Muscle layer of colon (tissue), 2 donors: ENCODE data around the gene SPHK2.
A peak's percentile ranks its signal among the peaks of the same experiment; 100 is the strongest.

Source experiments
- H3K27ac ChIP-seq: one replicate; pipeline ENCODE4 v1.7.0; 2013; ENCODE audit warnings: low read depth, mild to moderate bottlenecking, low read length, moderate library complexity
- H3K27me3 ChIP-seq, 2 donors: one replicate each; pipeline ENCODE4 v1.7.0; 2013; ENCODE audit warnings: low read length in 2 of 2, mild to moderate bottlenecking in 2 of 2; ENCODE audit not compliant: insufficient read depth in 2 of 2, control insufficient read depth in 1 of 2
- H3K36me3 ChIP-seq: one replicate; pipeline ENCODE4 v1.7.0; 2013; ENCODE audit warnings: mild to moderate bottlenecking, low read length; ENCODE audit not compliant: insufficient read depth
- H3K4me1 ChIP-seq: one replicate; pipeline ENCODE4 v1.7.0; 2013; ENCODE audit warnings: mild to moderate bottlenecking, low read length; ENCODE audit not compliant: insufficient read depth
- H3K4me3 ChIP-seq, 2 donors: one replicate each; pipeline ENCODE4 v1.7.0; 2013; ENCODE audit warnings: low read length in 2 of 2, low read depth in 1 of 2, mild to moderate bottlenecking in 1 of 2, moderate library complexity in 1 of 2
- H3K9ac ChIP-seq: one replicate; pipeline ENCODE4 v1.7.0; 2013; ENCODE audit warnings: low read length
- H3K9me3 ChIP-seq: one replicate; pipeline ENCODE4 v1.7.0; 2013; ENCODE audit warnings: mild to moderate bottlenecking, low read length
- donor health status: abdominal sarcoma.
- donor health status: Adenocarcinoma of cecum.

SPHK2 gene

DNA sequence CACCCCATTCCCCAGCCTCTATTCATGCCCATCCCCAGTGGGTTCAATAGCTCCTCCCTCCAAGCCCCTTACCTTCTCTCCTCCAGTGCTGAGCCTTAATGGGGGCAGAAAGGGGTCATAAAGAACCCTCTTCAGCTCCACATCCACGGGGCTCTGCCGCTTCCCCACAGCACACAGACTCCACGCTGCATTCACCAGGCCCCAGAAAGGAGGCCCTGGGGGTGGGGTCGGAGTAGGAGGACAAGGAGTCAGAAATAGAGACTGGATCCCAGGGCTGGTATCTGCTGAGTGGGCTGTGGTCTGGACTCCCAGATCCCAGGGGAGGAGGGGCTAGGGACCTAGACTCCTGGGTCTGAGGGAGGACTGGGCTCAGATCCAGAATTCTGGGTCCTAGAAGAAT lies 25.0 kb downstream of the SPHK2 start:
- peak overlapping the region in 1 of 2 donors; percentile 86 for H3K4me3 ChIP-seq
- H3K27me3 ChIP-seq = no peaks in the 10 kb centered on the region
- no peak overlapping the region for H3K27ac ChIP-seq
- no peaks in the 10 kb centered on the region for H3K36me3 ChIP-seq
- H3K9ac ChIP-seq = no peak overlapping the region
- H3K4me1 ChIP-seq = peaks cover 21% of the 10 kb centered on the region
- no peaks in the 10 kb centered on the region for H3K9me3 ChIP-seq

GRCh38 chr19:48644839-48645619 lies 25.7 kb downstream of the SPHK2 start:
- Histone ChIP-seq H3K27me3 (no peaks in the 10 kb centered on the region), H3K9ac (peak overlapping the region; percentile 82), H3K27ac (peak overlapping the region; percentile 89)

GRCh38 chr19:48645620-48646000 lies 26.3 kb downstream of the SPHK2 start:
- Histone ChIP-seq H3K36me3 (no peaks in the 10 kb centered on the region), H3K9ac (peak overlapping the region; percentile 82), H3K4me1 (peaks cover 21% of the 10 kb centered on the region), H3K4me3 (peak overlapping the region; percentile 66 to 86), H3K9me3 (no peaks in the 10 kb centered on the region), H3K27me3 (no peaks in the 10 kb centered on the region), H3K27ac (peak overlapping the region; percentile 89)

More at GRCh38 chr19:48644839-48645619, 25.7 kb downstream of the SPHK2 start:
- Histone ChIP-seq H3K4me1 (peaks cover 21% of the 10 kb centered on the region), H3K36me3 (no peaks in the 10 kb centered on the region), H3K9me3 (no peaks in the 10 kb centered on the region), H3K4me3 (peak overlapping the region; percentile 66 to 86)

DNA sequence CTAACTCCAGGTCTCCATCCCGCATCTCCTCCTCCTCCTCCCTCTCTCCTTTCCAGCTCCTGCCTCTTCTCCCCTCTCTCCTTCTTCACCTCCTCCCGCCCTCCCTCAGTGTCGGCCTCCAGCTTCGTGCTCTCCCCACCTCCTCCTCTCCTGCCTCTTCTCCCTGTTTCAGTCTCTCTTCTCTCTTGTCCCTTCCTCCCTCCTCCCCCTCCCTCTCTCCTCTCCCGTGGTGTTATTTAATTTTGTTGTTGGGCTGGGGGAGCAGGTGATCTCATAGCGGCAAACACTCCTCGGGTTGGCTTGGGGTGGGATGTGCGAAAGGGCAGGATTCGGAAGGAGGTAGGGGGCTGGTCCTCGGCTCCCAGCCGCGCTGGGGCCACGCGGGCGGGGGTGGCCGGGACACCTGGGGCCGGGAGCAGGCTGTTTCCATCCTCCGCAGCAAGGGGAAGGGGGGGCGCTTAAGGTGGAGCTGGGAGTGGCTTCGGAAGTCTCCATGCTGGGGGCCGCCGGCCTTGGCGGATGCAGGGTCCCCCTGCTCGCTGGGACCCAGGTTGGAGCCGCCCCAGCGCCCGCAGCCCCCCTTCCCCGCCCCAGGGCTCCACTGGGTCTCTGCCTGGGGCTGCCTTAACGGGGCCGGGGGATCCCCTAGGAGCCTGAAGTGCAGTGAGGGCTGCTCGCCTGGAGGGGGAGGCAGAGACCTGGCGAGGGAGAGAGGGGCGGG lies 26.9 kb downstream of the SPHK2 start, which contains the start of gene CA11:
TSS of gene CA11 (minus strand) at position 187 of the 721 bp plus-strand sequence. CDS start 555 bp downstream, outside the sequence.
- H3K27ac ChIP-seq = peak within 1 kb of the TSS; percentile 89
- H3K9me3 ChIP-seq = no peaks in the 10 kb centered on the region
- H3K27me3 ChIP-seq = no peaks in the 10 kb centered on the region
- peak within 1 kb of the TSS; percentile 82 for H3K9ac ChIP-seq
- H3K4me3 ChIP-seq = peak within 1 kb of the TSS; percentile 66 to 86
- H3K36me3 ChIP-seq = no peaks in the 10 kb centered on the region
- peaks cover 21% of the 10 kb centered on the region for H3K4me1 ChIP-seq

- H3K27ac ChIP-seq = no peak overlapping the region
- peak overlapping the region in 1 of 2 donors; percentile 86 for H3K4me3 ChIP-seq
- no peaks in the 10 kb centered on the region for H3K27me3 ChIP-seq
- H3K4me1 ChIP-seq = peaks cover 21% of the 10 kb centered on the region
- H3K9me3 ChIP-seq = no peaks in the 10 kb centered on the region
- H3K9ac ChIP-seq = no peak overlapping the region
- H3K36me3 ChIP-seq = no peaks in the 10 kb centered on the region
Observed at GRCh38 chr19:48646722-48647216, 27.5 kb downstream of the SPHK2 start.

GRCh38 chr19:48648134-48648533 lies 28.8 kb downstream of the SPHK2 start:
- H3K27ac ChIP-seq = no peak overlapping the region

GRCh38 chr19:48650974-48651682 lies 31.8 kb downstream of the SPHK2 start:
- Histone ChIP-seq H3K4me3 (no peak overlapping the region), H3K36me3 (no peaks in the 10 kb centered on the region), H3K27me3 (peaks cover 0 to 4% of the 10 kb centered on the region in 2 donors), H3K27ac (no peak overlapping the region), H3K4me1 (peaks cover under 1% of the 10 kb centered on the region), H3K9me3 (no peaks in the 10 kb centered on the region), H3K9ac (no peak overlapping the region)

More at GRCh38 chr19:48648134-48648533, 28.8 kb downstream of the SPHK2 start:
- Histone ChIP-seq H3K4me3 (no peak overlapping the region), H3K9me3 (no peaks in the 10 kb centered on the region), H3K9ac (no peak overlapping the region), H3K27me3 (no peaks in the 10 kb centered on the region), H3K36me3 (no peaks in the 10 kb centered on the region), H3K4me1 (peaks cover 21% of the 10 kb centered on the region)

GRCh38 chr19:48651683-48652048 lies 32.4 kb downstream of the SPHK2 start:
- Histone ChIP-seq H3K4me1 (no peaks in the 10 kb centered on the region), H3K4me3 (no peak overlapping the region), H3K27me3 (peaks cover 0 to 4% of the 10 kb centered on the region in 2 donors), H3K36me3 (no peaks in the 10 kb centered on the region), H3K27ac (no peak overlapping the region), H3K9ac (no peak overlapping the region), H3K9me3 (no peaks in the 10 kb centered on the region)

DNA sequence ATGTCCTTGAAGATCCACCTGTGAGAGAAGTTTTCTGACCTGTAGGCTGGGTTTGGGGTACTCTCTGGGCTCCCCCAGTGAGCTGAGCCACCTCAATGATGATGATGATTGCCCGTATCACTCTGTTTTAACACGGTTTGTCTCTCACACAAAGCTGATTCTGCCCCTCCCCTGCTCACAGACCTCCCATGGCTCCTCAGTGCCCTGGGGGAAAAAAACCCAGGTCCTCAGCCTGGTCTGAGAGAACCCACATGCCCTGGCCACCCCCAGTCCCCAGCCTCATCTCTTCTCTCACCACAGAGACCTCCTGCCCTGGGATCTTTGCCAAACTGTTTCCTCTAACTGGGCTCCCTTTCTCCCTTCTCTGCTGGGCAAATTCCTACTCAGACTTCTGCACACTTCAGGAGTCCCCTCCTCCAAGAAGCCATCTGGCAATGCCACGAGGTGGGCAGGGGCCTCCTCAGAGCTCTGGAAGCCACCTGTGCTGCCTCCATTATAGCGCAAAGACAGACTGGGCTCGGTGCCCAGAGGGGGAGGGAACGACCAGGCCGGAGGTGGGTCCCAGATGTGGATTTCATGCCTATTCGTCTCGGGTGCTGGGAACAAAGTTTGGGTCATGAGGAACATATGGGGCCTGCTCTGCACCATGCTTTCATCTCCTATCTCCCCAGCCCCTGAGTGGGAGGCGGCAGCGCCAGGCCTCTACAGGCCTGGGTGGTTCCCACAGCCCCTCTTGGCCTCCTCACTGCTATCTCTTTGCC lies 35.2 kb downstream of the SPHK2 start:
- Histone ChIP-seq H3K27me3 (peaks cover 0 to 4% of the 10 kb centered on the region in 2 donors), H3K27ac (no peak overlapping the region), H3K4me3 (no peak overlapping the region), H3K9me3 (no peaks in the 10 kb centered on the region), H3K36me3 (no peaks in the 10 kb centered on the region), H3K4me1 (no peaks in the 10 kb centered on the region), H3K9ac (no peak overlapping the region)

DNA sequence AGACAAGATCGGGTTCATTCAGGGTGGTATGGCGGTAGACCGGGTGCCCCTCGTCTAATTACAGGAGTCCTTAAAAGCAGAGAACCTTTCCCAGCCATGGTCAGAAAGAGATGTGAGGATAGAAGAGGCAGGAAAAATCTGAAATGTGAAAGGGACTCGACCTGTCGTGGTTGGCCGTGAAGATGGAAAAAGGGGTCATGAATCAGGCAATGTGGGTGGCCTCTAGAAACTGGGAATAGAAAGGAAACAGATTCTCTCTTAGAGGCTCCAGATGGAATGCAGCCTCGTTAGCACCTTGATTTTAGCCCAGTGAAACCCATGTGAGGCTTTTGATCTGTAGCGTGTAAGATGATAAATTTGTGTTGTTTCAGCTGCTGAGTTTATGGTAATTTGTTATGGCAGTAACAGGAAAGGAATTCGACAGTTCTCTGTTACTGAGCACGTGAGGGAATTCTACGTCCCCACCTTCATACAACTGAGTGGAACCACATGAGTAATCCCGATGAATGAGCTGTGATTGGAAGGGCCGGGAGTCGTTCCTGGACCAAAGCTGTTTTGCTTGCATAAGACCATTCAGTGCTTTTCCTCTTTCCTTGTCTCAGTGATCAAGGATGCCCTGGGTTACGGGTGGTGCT lies 37.7 kb downstream of the SPHK2 start:
- Histone ChIP-seq H3K27me3 (peaks cover 0 to 4% of the 10 kb centered on the region in 2 donors), H3K9ac (no peak overlapping the region), H3K4me1 (no peaks in the 10 kb centered on the region), H3K9me3 (no peaks in the 10 kb centered on the region), H3K4me3 (no peak overlapping the region), H3K36me3 (no peaks in the 10 kb centered on the region), H3K27ac (no peak overlapping the region)
